HG02981 (cell line): ENCODE measurements around the gene UNC119.
"Not testable (repeated sequence)": the region's sequence is repeated elsewhere in the genome, so short reads cannot be mapped to it uniquely, and the experiment has no call there.

Experiments
- ATAC-seq: cut with Tn5 transposase; IDR thresholded peaks from one replicate; pipeline ENCODE4 v1.9.1; 2021; ENCODE audit warnings: mild to moderate bottlenecking, moderate library complexity; ENCODE audit not compliant: unreplicated experiment

Gene UNC119

GRCh38 chr17:28523876-28524275 lies 28.5 kb downstream of the UNC119 start:
- ATAC-seq = no peak

- ATAC-seq = no peak
These were observed 29.2 kb downstream of the UNC119 start for GRCh38 chr17:28523186-28523585.

- ATAC-seq = not testable (repeated sequence)
These were observed 30.1 kb downstream of the UNC119 start for GRCh38 chr17:28522281-28522680.

GRCh38 chr17:28521311-28522085 lies 30.9 kb downstream of the UNC119 start:
- no peak for ATAC-seq

- no peak for ATAC-seq
These were observed 31.7 kb downstream of the UNC119 start for GRCh38 chr17:28520687-28521086.

- ATAC-seq = no peak
These were observed 33.2 kb downstream of the UNC119 start for GRCh38 chr17:28519236-28519635.

- ATAC-seq = no peak
These were observed 33.8 kb downstream of the UNC119 start for GRCh38 chr17:28518578-28518977.

- ATAC-seq = no peak
These were observed 34.3 kb downstream of the UNC119 start for GRCh38 chr17:28518132-28518531.

- no peak for ATAC-seq
These were observed 36.9 kb downstream of the UNC119 start for GRCh38 chr17:28515518-28515917.

- ATAC-seq = no peak
These were observed 37.8 kb downstream of the UNC119 start for GRCh38 chr17:28514561-28515002.

GRCh38 chr17:28513476-28513875 lies 38.9 kb downstream of the UNC119 start:
- no peak for ATAC-seq

- no peak for ATAC-seq
These were observed 40.5 kb downstream of the UNC119 start for GRCh38 chr17:28511858-28512461.

GRCh38 chr17:28509789-28510188 lies 42.6 kb downstream of the UNC119 start:
- no peak for ATAC-seq

- no peak for ATAC-seq
These were observed 44.2 kb downstream of the UNC119 start for GRCh38 chr17:28508211-28508724.

- no peak for ATAC-seq
These were observed 44.7 kb downstream of the UNC119 start for GRCh38 chr17:28507567-28508203.

GRCh38 chr17:28506763-28507487 lies 45.5 kb downstream of the UNC119 start:
- ATAC-seq = no peak

- no peak for ATAC-seq
These were observed 46.3 kb downstream of the UNC119 start, which contains the start of gene FOXN1 for GRCh38 chr17:28505986-28506665. Gene FOXN1, plus strand, starts transcription at chr17:28506348. Its CDS starts 17,622 bp downstream, at chr17:28523970.

- ATAC-seq = no peak
These were observed 49.0 kb downstream of the UNC119 start for GRCh38 chr17:28503420-28503819.

GRCh38 chr17:28501421-28502284 lies 50.8 kb downstream of the UNC119 start:
- no peak for ATAC-seq
